Left ventricle myocardium inferior (tissue), 1 donor: Measurements from ENCODE around the gene DMRTB1. TPM values are rescaled to one million over a fixed set of nuclear protein-coding genes. Genes with fewer than 3 reads are reported as not detected.

Experiments
- DNase-seq: peaks from one replicate; pipeline ENCODE4 v3.0.0-alpha.2; 2020
- H3K27ac ChIP-seq: fragments of 200-600 bp; replicated peaks from 2 replicates; pipeline ENCODE4 v1.8.0; 2021
- H3K27me3 ChIP-seq: fragments of 200-600 bp; 2 replicates; pipeline ENCODE4 v1.8.0; 2021; ENCODE audit warnings: low read depth
- H3K36me3 ChIP-seq: fragments of 200-600 bp; 2 replicates; pipeline ENCODE4 v1.8.0; 2021
- H3K4me1 ChIP-seq: fragments of 200-600 bp; 2 replicates; pipeline ENCODE4 v1.8.0; 2021
- H3K4me3 ChIP-seq: fragments of 200-600 bp; 2 replicates; pipeline ENCODE4 v1.8.0; 2021; ENCODE audit warnings: mild to moderate bottlenecking, moderate library complexity
- H3K9me3 ChIP-seq: fragments of 200-600 bp; replicated peaks from 2 replicates; pipeline ENCODE4 v1.8.0; 2021
- CTCF ChIP-seq: fragments of 200-600 bp; IDR thresholded peaks from 2 replicates; pipeline ENCODE4 v1.8.0; 2021; ENCODE audit warnings: antibody characterized with exemption, mild to moderate bottlenecking, borderline replicate concordance
- intact Hi-C: fragments of 100-400 bp; cut with micrococcal nuclease; formaldehyde crosslinking; loops from one replicate; pipeline ENCODE4 v1.11.0; 2022
- total RNA-seq: library from RNA; stranded (reverse); fragmentation: NEBNext Ultra II Directional; extraction: Animal tissue kit (Norgen Biotek cat#: 25700); gene quantifications from one replicate; pipeline ENCODE4 v1.2.1, GENCODE V29; 2021
- donor health status: DM: no; HTN: yes; CAD: no; lungs with severe emphysema.

The DMRTB1 gene
- total RNA-seq, 1 donor from 2014 or later: not detected

- no peak for TF ChIP-seq CTCF
- intact Hi-C loops: no loop called here
These were observed 22.3 kb downstream of the DMRTB1 start for GRCh38 chr1:53481456-53481855.

GRCh38 chr1:53482441-53483153 lies 23.4 kb downstream of the DMRTB1 start:
- no peak for TF ChIP-seq CTCF
- H3K9me3 ChIP-seq: no peaks in the 10 kb centered on the region
- no peaks in the 10 kb centered on the region for H3K4me1 ChIP-seq
- intact Hi-C loops: no loop called here
- no peaks in the 10 kb centered on the region for H3K36me3 ChIP-seq
- peaks cover 97% of the 10 kb centered on the region for H3K27me3 ChIP-seq
- no peak overlapping the region for H3K27ac ChIP-seq
- no peak overlapping the region for H3K4me3 ChIP-seq
- no peak for DNase-seq

More at GRCh38 chr1:53481456-53481855, 22.3 kb downstream of the DMRTB1 start:
- H3K4me1 ChIP-seq: no peaks in the 10 kb centered on the region
- H3K27me3 ChIP-seq: peaks cover 97% of the 10 kb centered on the region
- no peaks in the 10 kb centered on the region for H3K36me3 ChIP-seq
- no peaks in the 10 kb centered on the region for H3K9me3 ChIP-seq
- H3K27ac ChIP-seq: no peak overlapping the region
- DNase-seq: no peak
- H3K4me3 ChIP-seq: no peak overlapping the region

GRCh38 chr1:53483170-53483569 lies 24.0 kb downstream of the DMRTB1 start:
- Histone ChIP-seq H3K4me1 (no peaks in the 10 kb centered on the region), H3K9me3 (no peaks in the 10 kb centered on the region), H3K27ac (no peak overlapping the region), H3K36me3 (no peaks in the 10 kb centered on the region), H3K4me3 (no peak overlapping the region), H3K27me3 (peaks cover 97% of the 10 kb centered on the region)
- intact Hi-C loops: no loop called here
- no peak for TF ChIP-seq CTCF
- DNase-seq: no peak

- Histone ChIP-seq H3K27ac (no peak overlapping the region), H3K36me3 (no peaks in the 10 kb centered on the region), H3K4me1 (no peaks in the 10 kb centered on the region), H3K9me3 (no peaks in the 10 kb centered on the region), H3K4me3 (no peak overlapping the region), H3K27me3 (peaks cover 97% of the 10 kb centered on the region)
- TF ChIP-seq CTCF: no peak
- intact Hi-C loops: no loop called here
- DNase-seq: no peak
These were observed 24.5 kb downstream of the DMRTB1 start for GRCh38 chr1:53483656-53484055.

GRCh38 chr1:53484705-53485477 lies 25.7 kb downstream of the DMRTB1 start:
- no peaks in the 10 kb centered on the region for H3K4me1 ChIP-seq
- no peak overlapping the region for H3K27ac ChIP-seq
- no peak for DNase-seq
- H3K4me3 ChIP-seq: no peak overlapping the region
- no peaks in the 10 kb centered on the region for H3K36me3 ChIP-seq
- intact Hi-C loops: loop anchor here (5.0 kb wide), 1 partner anchor 267 kb away; no protein-coding TSS in a partner anchor
- no peak for TF ChIP-seq CTCF
- H3K9me3 ChIP-seq: peaks cover 9% of the 10 kb centered on the region
- peaks cover 100% of the 10 kb centered on the region for H3K27me3 ChIP-seq
